ENCODE measurements around the gene ZNF750. TPM values are rescaled to one million over a fixed set of nuclear protein-coding genes. Genes with fewer than 3 reads are reported as not detected.

ZNF750 gene
- total RNA-seq, 2 donors from 2014 or later, result not detected

DNA sequence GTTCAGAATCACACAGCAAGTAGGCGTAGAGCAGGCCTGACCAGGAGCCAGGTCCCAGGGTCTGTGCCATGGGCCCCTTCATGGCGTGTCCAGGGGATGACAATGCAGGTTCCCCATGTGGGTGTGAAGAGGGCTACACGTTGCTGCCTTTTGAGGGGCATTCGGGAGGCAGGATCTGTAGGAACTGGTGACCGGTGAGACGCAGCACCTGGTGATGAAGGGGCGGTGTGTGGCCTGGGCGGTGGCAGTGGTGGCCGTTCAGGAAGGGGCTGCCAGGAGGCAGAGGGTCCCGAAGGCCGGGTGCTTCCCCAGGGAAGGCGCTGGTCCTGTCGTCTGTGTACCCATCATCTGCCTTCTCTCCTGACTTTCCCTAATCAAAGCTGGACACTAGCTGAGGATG, 34.6 kb downstream of the ZNF750 start:
- no peak for ATAC-seq
- intact Hi-C loops (cut with DNase I, micrococcal nuclease), result no loop called here
- DNase-seq, result no peak

DNA sequence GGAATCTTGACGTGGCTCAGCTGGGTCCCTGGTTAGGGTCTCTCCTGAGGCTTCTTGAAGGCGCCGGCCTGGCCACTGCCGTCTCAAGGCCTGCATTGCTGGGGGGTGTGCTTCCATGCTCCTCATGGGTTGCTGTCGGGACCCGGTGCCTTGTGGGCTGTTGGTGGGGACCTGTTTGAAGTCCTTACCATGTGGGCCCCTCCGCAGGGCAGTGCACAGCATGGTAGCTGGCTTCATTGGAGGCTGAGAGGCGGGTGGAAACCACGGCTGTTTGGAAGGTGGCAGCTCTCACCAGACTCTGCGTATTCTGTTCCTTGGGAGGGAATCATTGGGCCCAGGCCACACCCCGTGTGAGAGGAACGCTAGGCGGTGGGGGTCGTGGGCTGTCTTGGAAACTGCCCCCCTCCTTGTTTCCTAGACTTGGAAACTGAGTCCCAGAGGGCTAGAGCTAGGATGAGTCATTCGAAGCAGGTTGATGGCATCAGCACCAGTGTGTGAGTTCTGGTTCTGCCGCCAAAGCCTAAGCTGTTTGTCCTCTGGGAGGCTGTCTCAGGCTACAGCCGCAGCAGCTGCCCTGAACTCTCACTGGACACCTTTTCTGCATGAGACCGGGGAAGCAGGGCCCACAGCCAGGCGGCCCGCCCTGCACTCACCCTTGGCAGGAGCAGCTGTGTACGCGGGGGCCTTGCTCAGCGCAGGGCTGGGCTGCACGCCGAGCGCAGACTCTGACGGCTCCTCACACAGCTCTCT, 35.2 kb downstream of the ZNF750 start:
- ATAC-seq, result peak; percentile 20
- peak in 1 of 2 donors; percentile 57 for DNase-seq
- intact Hi-C loops (cut with DNase I, micrococcal nuclease), result no loop called here

DNA sequence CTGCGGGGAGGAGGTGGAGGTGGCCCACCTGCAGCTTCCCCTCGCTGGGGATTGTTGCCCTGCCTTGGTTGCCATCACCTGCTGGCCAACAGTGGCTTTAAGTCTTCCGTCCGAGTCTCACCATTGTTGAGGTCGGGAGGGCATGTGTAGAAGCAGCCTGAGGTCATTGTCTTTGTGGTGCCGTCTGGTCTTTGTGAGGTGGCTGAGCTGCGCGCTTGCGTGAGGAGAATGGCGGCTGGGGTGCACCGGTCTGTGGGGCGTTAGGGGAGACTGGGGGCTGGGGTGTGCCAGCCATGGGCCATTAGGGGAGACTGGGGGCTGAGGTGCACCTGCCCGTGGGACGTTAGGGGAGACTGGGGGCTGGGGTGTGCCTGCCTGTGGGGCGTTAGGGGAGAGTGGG, 36.2 kb downstream of the ZNF750 start:
- no peak for ATAC-seq
- DNase-seq, result no peak
- intact Hi-C loops (cut with DNase I, micrococcal nuclease), result no loop called here

DNA sequence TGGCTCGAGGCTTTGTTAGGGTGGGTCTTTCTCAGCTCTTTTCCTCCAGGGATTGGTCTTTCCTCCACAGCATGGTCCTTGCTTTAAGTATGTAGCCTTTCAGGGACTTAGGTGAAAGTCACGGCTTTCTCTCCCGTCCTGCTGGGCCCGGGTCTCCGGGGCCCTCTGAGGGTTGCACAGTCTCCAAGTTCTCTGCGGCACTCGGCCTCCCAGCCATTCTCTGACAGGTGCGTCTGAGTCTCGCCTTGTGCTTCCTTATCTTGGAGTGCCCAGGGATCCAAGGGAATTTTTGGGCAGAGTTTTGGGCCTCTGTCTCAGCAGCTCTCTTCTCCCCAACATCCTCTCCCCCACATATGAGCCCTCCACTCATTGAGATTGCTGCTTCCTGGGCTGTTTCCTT, 36.6 kb downstream of the ZNF750 start:
- ATAC-seq, result no peak
- intact Hi-C loops (cut with DNase I, micrococcal nuclease), result no loop called here
- no peak for DNase-seq

DNA sequence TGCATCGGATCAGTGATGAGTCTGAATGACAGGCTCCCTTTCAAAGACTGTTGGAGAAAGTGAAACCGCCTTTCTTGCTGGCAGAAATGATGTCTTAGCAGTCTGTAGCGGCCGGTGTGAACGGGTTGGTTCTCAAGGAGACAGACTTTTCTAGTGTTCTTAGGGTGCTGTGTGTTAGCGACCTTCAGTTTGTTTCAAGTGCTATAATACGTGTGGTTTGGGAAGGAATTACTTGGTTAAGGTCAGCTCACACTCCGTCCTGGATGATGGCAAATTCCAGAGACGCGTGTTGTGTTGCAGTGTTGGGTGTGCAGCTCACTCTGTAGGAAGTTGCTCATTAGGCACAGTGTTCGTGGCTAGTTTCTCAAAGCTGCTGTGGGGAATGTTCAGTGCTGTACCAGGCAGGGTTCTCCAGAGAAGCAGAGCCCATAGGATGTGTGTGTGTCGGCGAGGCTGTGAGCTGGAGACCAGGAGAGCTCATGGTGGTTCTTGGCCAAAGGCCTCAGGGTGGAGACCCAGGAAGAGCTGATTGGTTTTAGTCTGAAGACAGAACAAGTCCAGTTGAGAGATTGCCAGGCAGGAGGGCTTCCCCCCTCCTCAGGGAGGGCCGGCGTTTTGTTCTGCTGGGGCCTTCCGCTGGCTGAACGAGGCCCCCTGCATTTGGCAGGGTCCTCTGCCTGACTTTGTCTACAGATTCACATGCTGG, 37.6 kb downstream of the ZNF750 start:
- DNase-seq, result no peak
- ATAC-seq, result no peak
- intact Hi-C loops (cut with DNase I, micrococcal nuclease), result no loop called here

DNA sequence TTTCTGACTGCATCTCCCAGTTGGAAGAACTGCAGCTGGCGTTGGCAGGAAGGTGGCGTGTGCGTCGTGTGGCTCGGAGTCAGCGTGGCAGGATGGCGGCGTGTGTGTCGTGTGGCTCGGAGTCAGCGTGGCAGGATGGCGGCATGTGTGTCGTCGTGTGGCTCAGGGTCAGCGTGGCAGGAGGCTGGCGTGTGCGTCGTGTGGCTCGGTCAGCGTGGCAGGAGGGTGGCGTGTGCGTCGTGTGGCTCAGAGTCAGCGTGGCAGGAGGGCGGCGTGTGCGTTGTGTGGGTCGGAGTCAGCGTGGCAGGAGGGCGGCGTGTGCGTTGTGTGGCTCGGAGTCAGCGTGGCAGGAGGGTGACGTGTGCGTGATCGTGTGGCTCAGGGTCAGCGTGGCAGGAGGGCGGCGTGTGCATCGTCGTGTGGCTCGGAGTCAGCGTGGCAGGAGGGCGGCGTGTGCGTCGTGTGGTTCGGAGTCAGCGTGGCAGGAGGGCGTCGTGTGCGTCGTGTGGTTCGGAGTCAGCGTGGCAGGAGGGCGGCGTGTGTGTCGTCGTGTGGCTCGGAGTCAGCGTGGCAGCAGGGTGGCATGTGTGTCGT, 38.3 kb downstream of the ZNF750 start:
- intact Hi-C loops (cut with DNase I, micrococcal nuclease), result no loop called here

DNA sequence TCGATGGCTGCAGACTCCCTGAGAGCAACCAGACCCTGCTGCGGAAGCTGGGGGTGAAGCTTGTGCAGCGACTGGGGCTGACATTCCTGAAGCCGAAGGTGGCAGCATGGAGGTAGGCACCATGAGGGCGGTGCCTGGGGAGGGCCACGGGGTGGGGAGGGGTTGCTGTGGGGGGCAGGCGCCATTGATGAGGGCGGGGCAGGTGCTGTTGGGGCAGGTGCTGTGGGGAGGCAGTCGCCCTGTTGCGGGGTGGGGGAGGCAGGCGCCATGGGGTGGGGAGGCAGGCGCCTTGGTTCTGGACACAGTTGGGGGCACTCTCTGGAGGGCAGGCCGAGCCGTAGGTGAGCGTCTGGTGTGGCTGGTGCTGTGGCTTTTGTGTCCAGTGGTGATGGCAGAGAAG, 38.9 kb downstream of the ZNF750 start:
- ATAC-seq (no peak), DNase-seq (no peak)
- intact Hi-C loops (cut with DNase I, micrococcal nuclease), result no loop called here

More for the DNA sequence above, 38.3 kb downstream of the ZNF750 start:
- ATAC-seq (no peak), DNase-seq (no peak)

DNA sequence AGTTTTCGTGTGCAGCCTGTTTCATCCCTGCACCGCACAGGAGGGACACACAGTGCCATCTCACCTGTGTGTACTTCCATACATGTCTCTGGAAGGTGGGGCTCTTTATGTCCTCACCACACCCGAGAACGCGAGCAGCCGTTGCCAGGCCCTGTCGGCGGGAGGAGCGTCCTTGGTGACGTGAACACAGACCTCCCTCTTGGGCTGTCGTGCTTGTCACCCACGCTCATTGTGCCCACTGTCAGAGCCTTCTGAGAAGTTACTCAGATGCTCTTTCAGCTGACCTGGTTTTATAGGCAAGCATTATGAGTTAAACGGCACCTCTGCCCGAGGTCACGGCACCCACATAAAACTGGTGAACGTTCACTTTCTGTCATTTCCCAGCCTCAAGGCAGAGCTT, 40.2 kb downstream of the ZNF750 start:
- intact Hi-C loops (cut with DNase I, micrococcal nuclease), result no loop called here

DNA sequence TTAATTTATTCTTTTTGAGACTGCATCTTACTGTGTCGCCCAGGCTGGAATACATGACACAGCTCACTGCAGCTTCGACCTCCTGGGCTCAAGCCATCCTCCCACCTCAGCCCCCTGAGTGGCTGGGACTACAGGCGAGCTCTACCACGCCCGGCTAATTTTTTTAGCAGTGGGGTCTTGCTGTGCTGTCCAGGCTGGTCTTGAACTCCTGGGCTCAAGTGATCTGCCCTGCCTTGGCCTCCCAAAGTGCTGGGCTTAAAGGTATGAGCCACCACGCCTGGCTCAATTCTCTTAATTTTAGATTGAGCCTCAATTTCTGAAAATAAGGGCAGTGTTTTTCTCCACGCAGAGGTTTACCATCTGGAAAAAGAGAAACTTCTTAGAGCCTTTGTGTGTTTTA, 41.1 kb downstream of the ZNF750 start:
- intact Hi-C loops (cut with DNase I, micrococcal nuclease), result no loop called here
- no peak for DNase-seq
- no peak for ATAC-seq

More for the DNA sequence above, 40.2 kb downstream of the ZNF750 start:
- ATAC-seq, result peak; percentile 89
- DNase-seq, result peak; percentile 68 to 69

DNA sequence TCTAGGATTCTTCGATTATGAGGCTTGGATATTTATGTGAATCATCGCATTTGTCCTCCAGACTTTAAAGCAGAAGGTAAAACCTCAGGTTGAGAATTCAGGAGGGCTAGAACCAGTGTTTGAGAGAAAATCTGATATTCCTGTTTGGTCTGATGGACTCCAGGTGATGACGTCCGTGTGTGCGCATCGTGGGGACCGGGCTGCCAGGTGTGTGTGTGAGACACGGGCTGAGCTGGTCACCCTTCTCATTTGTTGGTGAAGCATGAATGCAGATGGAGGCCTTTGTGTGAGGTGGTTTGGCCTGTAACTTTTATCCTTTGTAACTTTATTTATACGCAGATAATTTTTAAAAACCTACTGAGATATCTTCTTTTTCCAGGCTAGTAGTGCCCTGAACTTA, 42.8 kb downstream of the ZNF750 start:
- no peak for ATAC-seq
- intact Hi-C loops (cut with DNase I, micrococcal nuclease), result no loop called here
- DNase-seq, result no peak

DNA sequence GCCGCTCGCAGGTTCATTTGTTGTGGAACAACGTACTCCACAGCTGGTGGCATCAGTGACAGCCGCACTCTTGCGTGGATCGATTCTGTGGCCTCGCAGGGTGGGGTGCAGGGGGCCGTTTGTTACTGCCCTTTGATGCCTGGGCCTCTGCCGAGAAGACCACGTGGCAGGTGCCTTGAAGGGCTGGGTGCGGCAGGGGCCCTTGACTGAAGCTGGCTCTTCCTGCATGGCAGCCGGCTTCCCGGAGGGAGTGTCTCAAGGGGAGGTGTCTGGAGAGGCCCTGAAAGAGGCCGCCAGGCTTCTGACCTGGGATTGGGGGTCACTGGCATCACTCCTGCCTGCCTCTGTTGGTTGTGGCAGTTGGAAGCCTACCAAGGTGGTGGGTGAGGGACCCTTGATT, 44.2 kb downstream of the ZNF750 start:
- peak; percentile 66 for DNase-seq
- intact Hi-C loops (cut with DNase I, micrococcal nuclease), result no loop called here
- ATAC-seq, result peak; percentile 91

DNA sequence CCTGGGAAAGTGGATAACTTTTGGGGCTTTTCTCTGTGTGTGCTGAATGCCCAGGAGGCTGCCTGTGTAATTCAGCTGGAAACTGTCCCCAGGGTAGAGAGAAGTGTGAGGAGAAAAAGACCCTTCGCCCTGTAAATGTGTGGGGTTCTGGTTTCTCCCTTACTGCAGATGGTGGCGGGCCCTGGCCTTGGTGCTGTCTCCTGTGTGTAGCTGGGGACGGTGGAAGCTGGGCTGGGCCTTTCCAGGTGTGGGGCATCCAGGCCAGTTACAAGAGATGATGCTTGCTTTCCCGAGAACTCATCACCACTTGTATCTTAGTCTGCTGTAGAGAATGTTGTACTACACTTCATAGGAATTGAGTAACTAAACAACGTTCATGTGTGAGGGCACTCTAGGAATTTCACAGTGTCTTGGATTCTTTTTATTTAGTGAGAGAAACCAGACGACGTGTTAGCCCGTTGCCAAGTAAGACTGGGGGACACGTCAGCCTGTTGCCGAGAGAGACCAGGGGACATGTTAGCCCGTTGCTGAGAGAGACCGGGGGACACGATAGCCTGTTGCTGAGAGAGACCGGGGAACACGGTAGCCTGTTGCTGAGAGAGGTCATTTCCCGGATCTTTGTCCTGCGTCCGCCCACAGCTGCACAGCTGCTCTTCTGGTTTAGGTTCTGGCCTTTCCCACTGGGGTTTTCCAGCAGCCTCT, 44.9 kb downstream of the ZNF750 start:
- ATAC-seq (no peak), DNase-seq (no peak)
- intact Hi-C loops (cut with DNase I, micrococcal nuclease), result no loop called here

DNA sequence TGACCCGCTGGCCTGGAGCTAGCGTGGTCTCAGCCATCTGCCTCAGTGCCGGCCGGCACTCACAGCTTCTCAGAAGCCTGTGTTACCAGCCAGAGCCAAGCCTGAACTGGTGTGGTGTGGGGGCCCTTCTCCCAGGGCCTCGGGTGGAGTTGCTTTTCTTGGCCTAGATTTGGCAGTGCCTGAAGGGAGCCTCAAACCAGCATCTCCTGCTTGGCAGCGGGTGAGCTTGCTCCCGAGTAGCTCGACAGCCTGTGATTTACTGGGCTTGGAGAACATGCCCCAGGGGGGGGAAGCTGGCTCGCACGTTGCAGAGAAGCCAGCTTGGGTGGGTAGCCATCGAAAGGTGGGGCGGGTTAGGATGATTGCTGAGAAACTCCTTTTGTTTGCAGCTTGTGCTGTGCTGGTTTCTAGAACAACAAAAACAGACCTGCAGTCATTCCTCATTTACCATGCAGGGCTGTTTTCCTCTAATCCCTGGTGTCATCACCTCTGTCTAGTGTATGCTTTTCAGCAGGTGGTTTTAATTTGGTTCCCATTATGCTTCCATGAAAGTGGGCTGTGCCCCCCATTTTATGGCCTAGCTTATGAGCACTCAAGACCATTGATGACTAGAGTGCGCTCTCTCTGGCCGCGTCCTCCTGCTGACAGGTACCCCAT, 45.7 kb downstream of the ZNF750 start:
- intact Hi-C loops (cut with DNase I, micrococcal nuclease), result no loop called here
- DNase-seq, result no peak
- ATAC-seq, result no peak

DNA sequence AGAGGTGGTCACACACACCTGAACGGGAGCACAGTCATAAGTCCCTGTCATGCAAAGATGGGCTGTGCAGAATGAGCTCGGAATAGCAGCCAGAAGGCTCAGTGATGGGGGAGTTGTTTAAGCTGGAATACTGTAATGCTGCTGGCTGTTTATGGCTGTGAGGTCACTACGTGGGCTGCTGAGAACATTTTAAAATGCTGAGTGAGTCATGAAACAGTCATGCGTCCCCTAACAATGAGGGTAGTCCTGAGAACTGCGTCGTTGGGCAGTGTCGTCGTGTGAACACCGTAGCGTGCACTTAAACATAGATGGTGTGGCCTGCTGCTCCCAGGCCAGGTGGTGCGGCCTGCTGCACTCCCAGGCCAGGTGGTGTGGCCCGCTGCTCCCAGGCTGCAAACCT, 48.3 kb downstream of the ZNF750 start:
- DNase-seq, result no peak
- no peak for ATAC-seq
- intact Hi-C loops (cut with DNase I, micrococcal nuclease), result no loop called here

DNA sequence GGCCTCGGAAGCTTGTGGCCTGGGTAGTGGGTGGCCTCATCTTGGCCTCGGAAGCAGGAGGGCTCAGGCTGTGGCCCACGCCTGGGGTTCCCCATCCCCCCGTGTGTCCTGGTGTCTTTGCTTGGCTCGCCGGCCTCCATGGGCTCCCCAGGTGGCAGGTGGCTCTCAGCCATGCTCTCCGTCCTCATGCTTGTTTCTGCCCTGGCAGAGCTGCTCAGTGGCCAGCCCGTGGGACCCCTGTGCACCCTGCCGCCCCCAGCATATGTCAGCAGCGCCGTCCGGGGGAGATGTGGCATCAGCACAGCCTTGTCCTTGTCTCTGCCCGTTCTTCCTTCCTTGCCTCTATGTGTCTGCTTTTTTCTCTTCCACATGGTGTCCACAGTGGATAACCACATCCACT, 49.4 kb downstream of the ZNF750 start:
- DNase-seq, result no peak
- intact Hi-C loops (cut with DNase I, micrococcal nuclease), result no loop called here
- no peak for ATAC-seq

DNA sequence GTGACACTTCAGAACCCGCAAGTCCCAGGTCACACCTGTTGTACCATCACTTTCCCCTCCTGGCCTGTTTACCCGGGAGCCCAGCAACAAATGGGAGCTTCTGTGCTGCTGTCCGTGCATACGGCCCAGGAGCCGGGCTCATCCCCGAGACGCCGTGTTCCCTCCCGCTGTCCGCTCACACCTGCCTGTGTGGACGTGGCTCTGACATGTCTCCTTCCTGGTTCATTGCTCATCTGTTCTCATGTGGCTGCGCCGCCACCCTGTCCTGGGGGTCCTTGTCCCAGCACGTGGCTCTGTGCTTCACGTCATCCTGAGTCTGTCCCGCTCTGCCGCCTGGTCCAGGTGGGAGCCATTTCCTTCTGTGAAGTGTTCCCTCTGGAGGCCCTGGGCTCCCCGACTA, 50.0 kb downstream of the ZNF750 start:
- intact Hi-C loops (cut with DNase I, micrococcal nuclease), result no loop called here
- DNase-seq (no peak), ATAC-seq (no peak)

DNA sequence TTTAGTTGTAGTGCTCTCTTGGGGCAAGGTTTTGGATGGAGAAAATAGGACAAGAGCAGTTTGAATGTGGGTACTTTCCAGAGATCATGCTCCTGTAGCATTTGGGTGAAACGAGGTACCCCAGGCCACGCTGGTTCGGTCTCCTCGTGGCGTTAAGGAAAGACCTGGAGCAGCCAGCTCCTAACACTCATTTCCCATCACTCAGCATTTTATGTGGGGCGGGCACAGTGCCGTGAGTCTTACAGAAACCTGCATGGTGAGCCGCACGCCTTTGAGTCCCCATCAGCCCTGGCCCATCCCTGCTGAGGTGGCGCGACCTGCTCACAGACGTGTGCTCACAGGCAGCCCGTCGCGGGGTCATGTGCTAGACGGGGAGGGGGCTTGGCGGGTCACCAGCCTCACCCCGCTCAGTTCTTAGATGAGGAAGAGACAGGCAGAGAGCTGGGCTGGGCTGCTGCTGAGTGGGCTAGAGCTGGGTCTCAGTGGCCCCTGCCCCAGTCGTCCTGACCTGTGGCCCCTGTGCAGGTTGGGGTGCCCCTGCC, 50.7 kb downstream of the ZNF750 start:
- DNase-seq (no peak), ATAC-seq (no peak)
- intact Hi-C loops (cut with DNase I, micrococcal nuclease), result no loop called here

DNA sequence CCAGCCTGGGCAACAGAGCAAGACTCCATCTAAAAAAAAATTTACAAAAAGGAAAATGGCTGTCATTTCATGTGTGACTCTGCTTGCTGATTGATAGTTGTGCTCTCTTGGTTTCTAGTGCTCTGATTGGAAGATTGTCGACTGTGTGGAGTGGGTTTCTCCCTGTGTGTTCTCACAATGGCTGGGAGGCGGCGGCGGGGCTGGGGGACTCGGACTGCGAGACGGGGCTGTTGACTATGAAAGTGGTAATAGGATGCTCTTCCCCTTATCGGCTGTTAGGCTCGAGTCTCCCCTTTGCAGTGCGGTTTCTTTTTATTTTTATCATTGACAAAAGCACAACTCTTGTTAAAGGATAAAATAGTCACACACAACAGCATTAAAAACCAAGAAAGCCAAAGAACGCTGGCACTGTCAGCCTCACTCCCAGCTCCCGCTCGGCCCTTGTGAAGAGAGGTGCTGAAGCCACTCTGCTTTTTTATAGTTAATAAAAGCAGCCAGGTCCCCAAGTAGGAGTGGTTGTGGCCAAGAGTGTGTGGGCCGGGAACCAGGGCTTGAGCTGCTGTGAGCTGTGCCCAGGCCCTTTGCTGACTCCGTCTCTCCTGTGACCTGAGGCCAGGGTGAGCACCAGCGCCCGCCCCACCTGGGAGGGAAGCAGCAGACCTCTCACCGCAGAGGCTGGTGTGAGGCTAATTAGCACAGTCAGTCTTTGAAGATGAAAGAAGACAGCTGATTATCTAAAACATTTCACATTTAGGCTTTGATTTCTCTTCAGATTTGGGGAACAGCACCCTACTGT, 51.4 kb downstream of the ZNF750 start:
- intact Hi-C loops (cut with DNase I, micrococcal nuclease), result no loop called here
- no peak for ATAC-seq

More for the DNA sequence above, 51.4 kb downstream of the ZNF750 start:
- no peak for DNase-seq
